HUES48 (cell line): ENCODE data around the gene TSTD1.
"Not testable (repeated sequence)": the region's sequence is repeated elsewhere in the genome, so short reads cannot be mapped to it uniquely, and the experiment has no call there.

Experiments used
- H3K27ac ChIP-seq: one replicate; pipeline ENCODE4 v1.7.0; 2013; ENCODE audit warnings: low read depth, low read length, inconsistent platforms
- H3K27me3 ChIP-seq: 2 replicates; pipeline ENCODE4 v1.6.1; 2013; ENCODE audit warnings: mild to moderate bottlenecking, low read length; ENCODE audit not compliant: control insufficient read depth, insufficient read depth
- H3K36me3 ChIP-seq: 2 replicates; pipeline ENCODE4 v1.6.1; 2013; ENCODE audit warnings: low read length; ENCODE audit not compliant: control insufficient read depth, insufficient read depth
- H3K4me1 ChIP-seq: 2 replicates; pipeline ENCODE4 v1.6.1; 2013; ENCODE audit warnings: mild to moderate bottlenecking, low read length; ENCODE audit not compliant: control insufficient read depth, insufficient read depth
- H3K4me3 ChIP-seq: 2 replicates; pipeline ENCODE4 v1.5.1; 2013; ENCODE audit warnings: mild to moderate bottlenecking, low read depth, low read length
- H3K9ac ChIP-seq: 2 replicates; pipeline ENCODE4 v1.6.1; 2013; ENCODE audit warnings: mild to moderate bottlenecking, low read depth, low read length, moderate library complexity
- H3K9me3 ChIP-seq: 2 replicates; pipeline ENCODE4 v1.6.1; 2013; ENCODE audit warnings: low read length; ENCODE audit not compliant: control insufficient read depth, insufficient read depth

Gene TSTD1

GRCh38 chr1:161006563-161006962, 32.2 kb downstream of the TSTD1 start:
- Histone ChIP-seq H3K4me1 (no peaks in the 10 kb centered on the region), H3K4me3 (no peak overlapping the region), H3K27ac (no peak overlapping the region), H3K9ac (no peak overlapping the region), H3K9me3 (no peaks in the 10 kb centered on the region), H3K36me3 (peaks cover 21% of the 10 kb centered on the region), H3K27me3 (no peaks in the 10 kb centered on the region)

- no peak overlapping the region for H3K9ac ChIP-seq
- H3K36me3 ChIP-seq = peaks cover 57% of the 10 kb centered on the region
These were observed 37.2 kb downstream of the TSTD1 start for GRCh38 chr1:161001525-161001924.

GRCh38 chr1:161000736-161001480, 37.9 kb downstream of the TSTD1 start:
- no peak overlapping the region for H3K27ac ChIP-seq

More at GRCh38 chr1:161001525-161001924, 37.2 kb downstream of the TSTD1 start:
- Histone ChIP-seq H3K9me3 (no peaks in the 10 kb centered on the region), H3K4me1 (no peaks in the 10 kb centered on the region), H3K27me3 (no peaks in the 10 kb centered on the region), H3K27ac (no peak overlapping the region), H3K4me3 (no peak overlapping the region)

GRCh38 chr1:160999376-160999775, 39.4 kb downstream of the TSTD1 start:
- no peak overlapping the region for H3K27ac ChIP-seq
- H3K9me3 ChIP-seq = no peaks in the 10 kb centered on the region
- H3K4me3 ChIP-seq = no peak overlapping the region
- H3K27me3 ChIP-seq = no peaks in the 10 kb centered on the region
- no peak overlapping the region for H3K9ac ChIP-seq
- peaks cover 69% of the 10 kb centered on the region for H3K36me3 ChIP-seq
- H3K4me1 ChIP-seq = no peaks in the 10 kb centered on the region

More at GRCh38 chr1:161000736-161001480, 37.9 kb downstream of the TSTD1 start:
- Histone ChIP-seq H3K4me1 (no peaks in the 10 kb centered on the region), H3K4me3 (no peak overlapping the region), H3K36me3 (peaks cover 62% of the 10 kb centered on the region), H3K27me3 (no peaks in the 10 kb centered on the region), H3K9me3 (no peaks in the 10 kb centered on the region), H3K9ac (no peak overlapping the region)

- no peak overlapping the region for H3K9ac ChIP-seq
- H3K27ac ChIP-seq = no peak overlapping the region
- no peak overlapping the region for H3K4me3 ChIP-seq
- no peaks in the 10 kb centered on the region for H3K27me3 ChIP-seq
- H3K36me3 ChIP-seq = peaks cover 69% of the 10 kb centered on the region
- no peaks in the 10 kb centered on the region for H3K4me1 ChIP-seq
- no peaks in the 10 kb centered on the region for H3K9me3 ChIP-seq
These were observed 41.3 kb downstream of the TSTD1 start for GRCh38 chr1:160997323-160998038.

GRCh38 chr1:160996178-160996577, 42.6 kb downstream of the TSTD1 start:
- Histone ChIP-seq H3K9ac (no peak overlapping the region), H3K36me3 (peaks cover 58% of the 10 kb centered on the region), H3K27ac (peak overlapping the region; percentile 42), H3K27me3 (no peaks in the 10 kb centered on the region), H3K4me3 (no peak overlapping the region), H3K9me3 (no peaks in the 10 kb centered on the region), H3K4me1 (no peaks in the 10 kb centered on the region)

GRCh38 chr1:160993544-160994193, 45.1 kb downstream of the TSTD1 start:
- Histone ChIP-seq H3K27me3 (no peaks in the 10 kb centered on the region), H3K27ac (no peak overlapping the region), H3K36me3 (peaks cover 33% of the 10 kb centered on the region), H3K9me3 (no peaks in the 10 kb centered on the region), H3K4me1 (peaks cover 6% of the 10 kb centered on the region), H3K4me3 (no peak overlapping the region), H3K9ac (no peak overlapping the region)

- not testable (repeated sequence) for H3K27ac ChIP-seq, H3K9ac ChIP-seq, H3K9me3 ChIP-seq, H3K27me3 ChIP-seq, H3K4me3 ChIP-seq
- Histone ChIP-seq H3K4me1 (peaks cover 21% of the 10 kb centered on the region), H3K36me3 (peaks cover 17% of the 10 kb centered on the region)
These were observed 46.7 kb downstream of the TSTD1 start for GRCh38 chr1:160992036-160992435.
